CD4-positive, alpha-beta T cell treated with Interferon gamma for 1 hour (primary cell): Measurements from ENCODE around the gene ZNF283.
"Not testable (repeated sequence)": the region's sequence is repeated elsewhere in the genome, so short reads cannot be mapped to it uniquely, and the experiment has no call there.

ENCODE experiments used
- DNase-seq: peaks from one replicate; pipeline ENCODE4 v3.0.0-alpha.2; 2020

Gene ZNF283

DNA sequence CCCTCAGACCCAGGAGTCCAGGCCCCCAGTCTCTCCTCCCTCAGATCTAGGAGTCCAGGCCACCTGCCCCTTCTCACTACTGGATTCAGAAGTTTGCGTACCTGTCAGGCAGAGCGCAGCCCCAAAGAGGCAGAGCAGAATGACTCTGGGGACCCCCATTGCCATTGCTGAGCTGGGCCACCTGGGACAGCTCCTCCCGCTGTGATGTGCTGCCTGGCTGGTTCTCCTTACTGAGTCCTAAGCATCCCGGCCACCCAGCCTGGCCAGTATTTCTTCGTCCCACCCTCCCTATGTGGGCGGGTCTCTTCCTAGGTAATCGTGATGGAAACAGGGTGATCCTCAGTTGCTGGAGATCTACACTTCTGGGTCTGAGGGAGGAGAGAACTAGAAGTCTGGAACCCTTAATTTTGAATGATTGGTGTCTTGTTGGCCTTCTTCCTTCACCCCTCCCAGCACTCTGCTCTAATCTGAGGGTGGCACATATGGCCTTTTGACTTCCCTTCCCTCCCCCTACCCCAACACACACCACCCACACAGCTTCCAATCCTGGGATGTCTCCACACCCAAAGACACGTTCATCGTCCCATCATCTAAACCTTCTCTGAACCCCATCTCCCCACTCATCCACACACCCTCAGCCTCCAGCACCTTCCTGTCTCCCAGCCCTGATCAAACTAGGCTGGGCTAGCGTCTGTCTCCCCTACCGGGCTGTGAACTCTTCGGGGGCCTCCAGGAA, 24.7 kb upstream of the ZNF283 start, which contains the start of gene LYPD5:
TSS of gene LYPD5 (minus strand) at position 232 of the 736 bp plus-strand sequence. CDS start at position 165, 67 bp downstream.
- DNase-seq: no peak

- no peak for DNase-seq
Measured at GRCh38 chr19:43804432-43804831, 22.7 kb upstream of the ZNF283 start.

DNA sequence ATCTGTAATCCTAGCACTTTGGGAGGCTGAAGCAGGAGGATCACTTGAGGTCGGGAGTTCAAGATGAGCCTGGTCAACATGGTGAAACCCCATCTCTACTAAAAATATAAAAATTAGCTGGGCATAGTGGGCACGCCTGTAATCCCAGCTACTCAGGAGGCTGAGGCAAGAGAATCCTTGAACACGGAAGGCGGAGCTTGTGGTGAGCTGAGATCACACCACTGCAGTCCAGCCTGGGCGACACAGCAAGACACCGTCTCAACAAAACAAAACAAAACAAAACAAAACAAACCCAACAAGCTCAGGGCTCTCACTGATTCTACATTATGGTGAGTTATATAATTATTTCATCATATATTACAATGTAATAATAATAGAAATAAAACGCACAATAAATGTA, 20.7 kb upstream of the ZNF283 start:
- DNase-seq: not testable (repeated sequence)

GRCh38 chr19:43806848-43807247, 20.3 kb upstream of the ZNF283 start:
- DNase-seq: no peak

GRCh38 chr19:43807651-43808050, 19.5 kb upstream of the ZNF283 start:
- no peak for DNase-seq

- no peak for DNase-seq
Measured at GRCh38 chr19:43809762-43810696, 17.1 kb upstream of the ZNF283 start.

- no peak for DNase-seq
Measured at GRCh38 chr19:43811837-43812236, 15.3 kb upstream of the ZNF283 start.

DNA sequence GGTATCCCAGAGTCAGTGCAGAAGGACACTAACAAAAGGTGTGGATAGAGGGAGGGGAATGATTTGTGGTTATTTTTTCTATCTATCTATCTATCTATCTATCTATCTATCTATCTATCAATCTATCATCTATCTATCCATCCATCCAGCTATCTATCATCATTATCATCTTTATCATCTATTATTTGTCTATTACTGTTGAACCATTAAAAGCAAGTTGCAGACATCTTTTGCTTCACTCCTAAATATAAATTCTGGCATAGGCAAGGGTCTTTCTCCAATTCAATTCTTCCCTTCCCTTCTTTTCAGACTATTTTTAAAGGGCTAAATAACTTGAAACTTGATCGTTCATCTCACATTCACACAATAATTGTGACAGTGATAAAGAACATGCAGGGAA, 14.9 kb upstream of the ZNF283 start:
- DNase-seq: no peak

GRCh38 chr19:43812688-43813087, 14.4 kb upstream of the ZNF283 start:
- no peak for DNase-seq

DNA sequence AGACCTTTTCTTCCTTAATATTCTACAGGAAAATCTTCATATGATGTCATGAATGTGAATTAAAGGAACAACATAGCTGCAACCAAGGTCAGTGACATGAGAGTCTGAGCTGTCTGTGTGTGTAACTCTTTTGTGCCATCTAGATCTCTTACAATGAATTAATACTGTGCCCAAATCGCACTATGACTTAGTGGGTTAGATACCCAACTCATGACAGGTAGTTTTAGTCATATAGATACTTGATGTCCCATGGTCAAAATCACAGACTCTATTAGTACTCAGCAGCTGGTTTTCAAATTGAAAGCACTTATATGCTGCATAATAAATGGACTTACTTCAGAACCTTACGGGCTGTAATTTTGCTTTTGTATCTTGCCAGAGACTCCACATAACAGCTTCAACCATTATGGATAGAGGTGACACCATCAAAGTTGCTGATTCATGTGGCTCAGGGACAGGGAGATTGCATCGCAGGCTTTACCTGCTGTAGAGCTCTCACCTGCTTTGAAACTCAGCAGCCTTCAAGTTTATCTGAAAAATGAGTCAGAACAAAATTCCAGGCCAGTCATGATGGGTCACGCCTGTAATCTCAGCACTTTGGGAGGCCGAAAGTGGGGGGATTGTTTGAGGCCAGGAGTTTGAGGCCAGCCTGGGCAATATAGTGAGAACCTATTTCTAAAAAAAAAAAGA, 12.3 kb upstream of the ZNF283 start:
- DNase-seq: no peak

DNA sequence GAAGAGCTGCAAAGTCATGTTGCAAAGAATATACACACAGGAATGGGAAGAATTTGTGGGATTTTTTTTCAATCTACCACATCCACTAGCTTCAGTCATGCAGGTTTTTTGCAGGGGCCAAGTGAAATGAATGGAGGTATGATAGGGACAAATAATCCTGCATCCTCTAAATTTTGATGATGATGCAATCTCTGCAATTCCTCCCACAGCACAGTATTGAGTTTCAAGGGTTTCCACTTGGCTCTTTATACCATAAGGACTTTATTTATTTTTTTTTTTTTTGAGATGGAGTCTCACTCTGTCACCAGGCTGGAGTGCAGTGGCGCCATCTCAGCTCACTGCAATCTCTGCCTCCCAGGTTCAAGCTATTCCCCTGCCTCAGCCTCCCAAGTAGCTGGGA, 9.7 kb upstream of the ZNF283 start:
- DNase-seq: not testable (repeated sequence)

- DNase-seq: no peak
Measured at GRCh38 chr19:43818500-43818899, 8.6 kb upstream of the ZNF283 start.

- DNase-seq: no peak
Measured at GRCh38 chr19:43820098-43820883, 6.8 kb upstream of the ZNF283 start.

DNA sequence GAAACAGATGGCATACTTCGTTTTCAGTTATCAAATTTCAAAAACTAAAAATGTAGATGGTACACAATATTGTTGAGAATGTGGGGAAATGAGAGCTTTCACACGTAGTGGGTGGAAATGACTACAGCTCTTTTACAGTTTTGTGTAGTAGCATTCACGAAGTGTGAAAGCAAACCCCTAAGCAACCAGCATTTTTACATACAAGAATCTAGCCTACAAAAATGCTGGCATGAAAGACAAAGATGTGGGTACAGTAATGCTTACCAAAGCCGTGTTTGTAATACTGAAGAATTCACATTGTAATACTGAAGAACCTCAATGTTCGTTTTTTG, 6.3 kb upstream of the ZNF283 start:
- DNase-seq: no peak

DNA sequence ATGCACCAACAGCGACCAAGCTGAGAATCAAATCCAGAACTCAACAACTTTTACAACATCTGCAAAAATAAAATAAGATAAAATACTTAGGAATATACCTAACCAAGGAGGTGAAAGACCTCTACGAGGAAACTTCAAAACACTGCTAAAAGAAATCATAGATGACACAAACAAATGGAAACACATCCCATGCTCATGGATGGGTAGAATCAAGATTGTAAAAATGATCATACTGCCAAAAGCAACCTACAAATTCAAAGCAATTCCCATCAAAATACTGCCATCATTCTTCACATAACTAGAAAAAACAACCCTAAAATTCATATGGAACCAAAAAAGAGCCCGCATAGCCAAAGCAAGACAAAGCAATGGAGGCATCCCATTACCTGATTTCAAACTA, 3.3 kb upstream of the ZNF283 start:
- DNase-seq: not testable (repeated sequence)

GRCh38 chr19:43824572-43824971, 2.5 kb upstream of the ZNF283 start:
- DNase-seq: not testable (repeated sequence)

DNA sequence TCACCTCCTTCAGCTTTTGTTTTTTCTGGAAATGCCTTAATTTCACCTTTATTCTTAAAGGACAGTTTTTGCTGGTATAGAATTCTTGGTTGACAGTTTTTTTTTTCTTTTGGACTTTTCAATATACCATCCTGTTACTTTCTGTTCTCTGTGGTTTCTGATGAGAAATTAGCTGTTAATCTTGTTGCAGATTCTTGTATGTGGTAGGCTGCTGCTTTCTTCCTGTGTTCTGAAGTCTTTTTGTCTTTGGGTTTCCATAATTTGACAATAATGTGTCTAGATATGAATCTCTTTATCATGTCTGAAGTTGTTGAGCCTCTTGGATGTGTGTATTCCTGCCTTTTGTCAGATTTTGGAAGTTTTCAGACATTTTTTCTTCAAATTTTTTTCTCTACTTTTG, 12.0 kb downstream of the ZNF283 start:
- no peak for DNase-seq

GRCh38 chr19:43842007-43842406, 14.9 kb downstream of the ZNF283 start:
- no peak for DNase-seq

DNA sequence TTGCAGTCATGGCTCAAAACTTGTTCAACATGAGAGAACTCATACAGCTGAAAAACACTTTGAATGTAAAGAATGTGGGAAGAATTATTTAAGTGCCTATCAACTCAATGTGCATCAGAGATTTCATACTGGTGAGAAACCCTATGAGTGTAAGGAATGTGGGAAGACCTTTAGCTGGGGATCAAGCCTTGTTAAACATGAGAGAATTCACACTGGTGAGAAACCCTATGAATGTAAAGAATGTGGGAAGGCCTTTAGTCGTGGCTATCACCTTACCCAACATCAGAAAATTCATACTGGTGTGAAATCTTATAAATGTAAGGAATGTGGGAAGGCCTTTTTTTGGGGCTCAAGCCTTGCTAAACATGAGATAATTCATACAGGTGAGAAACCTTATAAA, 20.1 kb downstream of the ZNF283 start:
- no peak for DNase-seq

- no peak for DNase-seq
Measured at GRCh38 chr19:43847884-43848283, 20.8 kb downstream of the ZNF283 start.

DNA sequence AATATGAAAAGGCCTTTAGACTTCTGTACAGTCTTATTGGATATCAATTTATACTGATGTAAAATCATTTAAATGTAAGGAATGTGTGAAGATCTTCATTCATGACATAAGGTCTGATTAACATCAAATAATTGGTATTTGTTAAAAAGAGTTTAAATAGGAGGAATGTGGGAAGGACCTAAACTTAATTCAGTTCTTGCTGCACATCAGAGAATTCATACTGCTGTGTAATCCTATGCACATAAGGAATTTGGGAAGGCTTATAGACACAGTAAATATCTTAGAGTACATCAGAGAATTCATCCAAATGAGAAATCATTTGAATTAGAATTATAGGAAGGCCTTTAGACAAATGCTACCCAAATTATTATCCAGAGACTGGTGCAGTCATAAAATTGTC, 21.7 kb downstream of the ZNF283 start:
- DNase-seq: no peak

- DNase-seq: no peak
Measured at GRCh38 chr19:43858174-43858573, 31.1 kb downstream of the ZNF283 start.

- DNase-seq: not testable (repeated sequence)
Measured at GRCh38 chr19:43866923-43867322, 39.8 kb downstream of the ZNF283 start.
